ENCODE data around the gene SSC5D. TPM values are rescaled to one million over a fixed set of nuclear protein-coding genes. Genes with fewer than 3 reads are reported as not detected.
A peak's percentile ranks its signal among the peaks of the same experiment; 100 is the strongest.
"Not testable (repeated sequence)": the region's sequence is repeated elsewhere in the genome, so short reads cannot be mapped to it uniquely, and the experiment has no call there.

The SSC5D gene
- total RNA-seq, 2 donors from 2014 or later: 2.6 to 5.8 TPM

- ATAC-seq: no peak
- intact Hi-C loops (cut with DNase I, micrococcal nuclease): no loop called here
- no peak for DNase-seq
These were observed 5.5 kb downstream of the SSC5D start for GRCh38 chr19:55493645-55494171.

GRCh38 chr19:55494172-55494761 lies 6.0 kb downstream of the SSC5D start:
- ATAC-seq (no peak), DNase-seq (no peak)
- intact Hi-C loops (cut with DNase I, micrococcal nuclease): no loop called here

GRCh38 chr19:55495646-55496349 lies 7.6 kb downstream of the SSC5D start:
- intact Hi-C loops (cut with DNase I, micrococcal nuclease): no loop called here
- no peak for DNase-seq
- ATAC-seq: no peak

- DNase-seq; intact Hi-C loops (cut with DNase I, micrococcal nuclease); ATAC-seq: not testable (repeated sequence)
These were observed 8.6 kb downstream of the SSC5D start for GRCh38 chr19:55496820-55497219.

GRCh38 chr19:55497763-55498162 lies 9.5 kb downstream of the SSC5D start:
- ATAC-seq (no peak), DNase-seq (no peak)
- intact Hi-C loops (cut with DNase I, micrococcal nuclease): no loop called here

- ATAC-seq (no peak), DNase-seq (no peak)
- intact Hi-C loops (cut with DNase I, micrococcal nuclease): no loop called here
These were observed 10.1 kb downstream of the SSC5D start for GRCh38 chr19:55498246-55498840.

GRCh38 chr19:55500368-55500952 lies 12.2 kb downstream of the SSC5D start:
- intact Hi-C loops (cut with DNase I, micrococcal nuclease): no loop called here
- DNase-seq (no peak), ATAC-seq (no peak)

- intact Hi-C loops (cut with DNase I, micrococcal nuclease): no loop called here
- ATAC-seq (no peak), DNase-seq (no peak)
These were observed 14.1 kb downstream of the SSC5D start for GRCh38 chr19:55502197-55502952.

- ATAC-seq (no peak), DNase-seq (no peak)
- intact Hi-C loops (cut with DNase I, micrococcal nuclease): no loop called here
These were observed 14.9 kb downstream of the SSC5D start for GRCh38 chr19:55503157-55503501.

GRCh38 chr19:55503502-55504251 lies 15.4 kb downstream of the SSC5D start:
- intact Hi-C loops (cut with DNase I, micrococcal nuclease): no loop called here
- ATAC-seq (peak; percentile 98), DNase-seq (peak; percentile 89 to 93)

GRCh38 chr19:55504252-55504603 lies 16.0 kb downstream of the SSC5D start:
- DNase-seq (no peak), ATAC-seq (peak; percentile 19)
- intact Hi-C loops (cut with DNase I, micrococcal nuclease): no loop called here

- ATAC-seq (no peak), DNase-seq (no peak)
These were observed 16.7 kb downstream of the SSC5D start for GRCh38 chr19:55504981-55505380.

GRCh38 chr19:55508120-55508519 lies 19.9 kb downstream of the SSC5D start:
- DNase-seq (no peak), ATAC-seq (no peak)
- intact Hi-C loops (cut with DNase I, micrococcal nuclease): loop anchor here in 1 of 2 donors (5.0 kb wide), 1 partner anchor 41 kb away; no protein-coding TSS in a partner anchor

More at GRCh38 chr19:55504981-55505380, 16.7 kb downstream of the SSC5D start:
- intact Hi-C loops (cut with DNase I, micrococcal nuclease): loop anchor here in 1 of 2 donors (5.0 kb wide), 1 partner anchor 38 kb away; no protein-coding TSS in a partner anchor

- ATAC-seq: peak; percentile 100
- DNase-seq: peak; percentile 93 to 95
- intact Hi-C loops (cut with DNase I, micrococcal nuclease): loop anchor here in 1 of 2 donors (10.0 kb wide), 2 partner anchors 88 to 118 kb away; partner anchors contain the start of genes ZNF524 and ZNF865
These were observed 28.8 kb downstream of the SSC5D start for GRCh38 chr19:55516878-55517620.

GRCh38 chr19:55519451-55520311 lies 31.4 kb downstream of the SSC5D start:
- intact Hi-C loops (cut with DNase I, micrococcal nuclease): loop anchor here in 1 of 2 donors (10.0 kb wide), 2 partner anchors 85 to 115 kb away; partner anchors contain the start of genes ZNF524 and ZNF865
- ATAC-seq (no peak), DNase-seq (no peak)

GRCh38 chr19:55520691-55521292 lies 32.6 kb downstream of the SSC5D start:
- ATAC-seq (no peak), DNase-seq (no peak)
- intact Hi-C loops (cut with DNase I, micrococcal nuclease): no loop called here
